GM23248 (cell line): ENCODE results near the gene MAPKBP1. TPM values are rescaled to one million over a fixed set of nuclear protein-coding genes. Genes with fewer than 3 reads are reported as not detected.

Source experiments
- DNase-seq: peaks from one replicate; pipeline ENCODE4 v3.0.0-alpha.2; 2015
- H2AFZ ChIP-seq: fragments of 200-600 bp; sonication (generic); 2 replicates; pipeline ENCODE4 v1.6.1; 2016; ENCODE audit warnings: antibody characterized with exemption
- H3F3A ChIP-seq: fragments of 200-600 bp; sonication (generic); 2 replicates; pipeline ENCODE4 v1.6.1; 2016; ENCODE audit warnings: mild to moderate bottlenecking, antibody characterized with exemption, mixed run types; ENCODE audit not compliant: insufficient read depth
- H3K27ac ChIP-seq: fragments of 200-600 bp; sonication (generic); 2 replicates; pipeline ENCODE4 v1.5.1; 2016; ENCODE audit warnings: mild to moderate bottlenecking
- H3K27me3 ChIP-seq: fragments of 200-600 bp; sonication (generic); replicated peaks from 2 replicates; pipeline ENCODE4 v1.6.1; 2016; ENCODE audit warnings: mild to moderate bottlenecking; ENCODE audit not compliant: insufficient read depth
- H3K36me3 ChIP-seq: fragments of 200-600 bp; sonication (generic); 2 replicates; pipeline ENCODE4 v1.6.1; 2016; ENCODE audit warnings: low read depth, mild to moderate bottlenecking
- H3K4me1 ChIP-seq: fragments of 200-600 bp; sonication (generic); 2 replicates; pipeline ENCODE4 v1.6.1; 2016; ENCODE audit warnings: mild to moderate bottlenecking; ENCODE audit not compliant: insufficient read depth
- H3K4me2 ChIP-seq: fragments of 200-600 bp; sonication (generic); one replicate; pipeline ENCODE4 v1.6.1; 2016; ENCODE audit warnings: mild to moderate bottlenecking; ENCODE audit not compliant: unreplicated experiment
- H3K4me3 ChIP-seq: fragments of 200-600 bp; sonication (generic); 2 replicates; pipeline ENCODE4 v1.5.1; 2016; ENCODE audit warnings: mild to moderate bottlenecking
- H3K79me2 ChIP-seq: fragments of 200-600 bp; sonication (generic); 2 replicates; pipeline ENCODE4 v1.6.1; 2016; ENCODE audit warnings: mild to moderate bottlenecking; ENCODE audit not compliant: insufficient read depth
- H3K9ac ChIP-seq: fragments of 200-600 bp; sonication (generic); 2 replicates; pipeline ENCODE4 v1.6.1; 2016; ENCODE audit warnings: mild to moderate bottlenecking
- H3K9me2 ChIP-seq: fragments of 200-600 bp; sonication (generic); 2 replicates; pipeline ENCODE4 v1.6.1; 2016; ENCODE audit warnings: mixed run types, mild to moderate bottlenecking, moderate library complexity; ENCODE audit not compliant: insufficient read depth
- H3K9me3 ChIP-seq: fragments of 200-600 bp; sonication (generic); one replicate; pipeline ENCODE4 v1.6.1; 2017; ENCODE audit warnings: low read depth
- H4K20me1 ChIP-seq: fragments of 200-600 bp; sonication (generic); 2 replicates; pipeline ENCODE4 v1.6.0; 2016; ENCODE audit not compliant: insufficient read depth
- EZH2 ChIP-seq: fragments of 200-600 bp; sonication (generic); IDR thresholded peaks from 2 replicates; pipeline ENCODE4 v1.6.1; 2018; ENCODE audit warnings: antibody characterized with exemption, mild to moderate bottlenecking; ENCODE audit not compliant: insufficient read depth, poor library complexity, severe bottlenecking
- EZH2phosphoT487 ChIP-seq: fragments of 200-600 bp; sonication (generic); IDR thresholded peaks from 2 replicates; pipeline ENCODE4 v1.6.1; 2018; ENCODE audit warnings: antibody characterized with exemption, moderate library complexity, mild to moderate bottlenecking, low read depth; ENCODE audit not compliant: insufficient read depth
- WGBS, 2 experiments: methylation state at CpG; one replicate each; pipeline ENCODE4 v1.1.6; 2015 to 2017; ENCODE audit warnings: low lambda C conversion rate in 2 of 2, low coverage in 1 of 2; ENCODE audit errors: missing lambda C conversion rate in 2 of 2; 5-methylcytosine and 5-hydroxymethylcytosine counted together
- in situ Hi-C: fragments of 300-500 bp; cut with MboI; formaldehyde crosslinking; loops from 2 replicates; pipeline ENCODE4 v1.15.0; 2020
- polyA plus RNA-seq: library from polyadenylated mRNA; unstranded; fragments of >200 nt; fragmentation: Nextera tagmentation; extraction: Ambion mirVana; gene quantifications from 2 replicates; pipeline ENCODE4 v1.2.1, GENCODE V29; 2016
- total RNA-seq: library from RNA; depleted of rRNA; stranded (reverse); fragments of >200 nt; shearing (Covaris generic); gene quantifications from 2 replicates; pipeline ENCODE4 v1.2.3, GENCODE V29; 2014

Gene MAPKBP1
- total and polyA plus RNA-seq, 2 experiments from 2014 or later, result 5.2 to 8.5 TPM

GRCh38 chr15:41795996-41796856 is 21.9 kb downstream of the MAPKBP1 start:
- peaks cover 78% of the 10 kb centered on the region for H3K79me2 ChIP-seq
- in situ Hi-C loops, result no loop called here

GRCh38 chr15:41797201-41797944 is 23.1 kb downstream of the MAPKBP1 start:
- no peak for TF ChIP-seq EZH2phosphoT487
- no peak for TF ChIP-seq EZH2
- H3K9ac ChIP-seq, result peak overlapping the region; percentile 54

More at GRCh38 chr15:41795996-41796856, 21.9 kb downstream of the MAPKBP1 start:
- Histone ChIP-seq H3K9me2 (no peaks in the 10 kb centered on the region), H4K20me1 (no peaks in the 10 kb centered on the region), H3K4me1 (peaks cover 54% of the 10 kb centered on the region), H3K4me3 (peak overlapping the region; percentile 46), H3F3A (peaks cover 49% of the 10 kb centered on the region), H2AFZ (peak overlapping the region; percentile 64), H3K27ac (peak overlapping the region; percentile 62), H3K36me3 (no peaks in the 10 kb centered on the region), H3K9me3 (no peaks in the 10 kb centered on the region), H3K4me2 (peak overlapping the region; percentile 75), H3K27me3 (no peaks in the 10 kb centered on the region), H3K9ac (peak overlapping the region; percentile 54)
- peak; percentile 76 for DNase-seq
- TF ChIP-seq EZH2 (no peak), EZH2phosphoT487 (no peak)
- 10% methylated on average over 10 of the region's 10 CpGs for WGBS, 2 experiments

GRCh38 chr15:41798607-41799487 is 24.6 kb downstream of the MAPKBP1 start:
- 73 to 77% methylated on average over 9 of the region's 9 CpGs for WGBS, 2 experiments
- H3K27ac ChIP-seq, result peak overlapping the region; percentile 29; the same call in 1 of the 2 replicates
- no peak for TF ChIP-seq EZH2
- no peak for TF ChIP-seq EZH2phosphoT487
- peaks cover 43% of the 10 kb centered on the region for H3F3A ChIP-seq
- no peak overlapping the region for H3K4me3 ChIP-seq
- no peak overlapping the region for H3K9ac ChIP-seq
- H3K9me2 ChIP-seq, result no peaks in the 10 kb centered on the region
- peaks cover 50% of the 10 kb centered on the region for H3K4me1 ChIP-seq
- in situ Hi-C loops, result no loop called here
- H4K20me1 ChIP-seq, result no peaks in the 10 kb centered on the region
- H3K27me3 ChIP-seq, result no peaks in the 10 kb centered on the region
- H3K4me2 ChIP-seq, result no peak overlapping the region
- H2AFZ ChIP-seq, result no peak overlapping the region
- H3K36me3 ChIP-seq, result no peaks in the 10 kb centered on the region
- H3K79me2 ChIP-seq, result peaks cover 61% of the 10 kb centered on the region
- no peaks in the 10 kb centered on the region for H3K9me3 ChIP-seq
- peak; percentile 36 for DNase-seq

More at GRCh38 chr15:41797201-41797944, 23.1 kb downstream of the MAPKBP1 start:
- no peaks in the 10 kb centered on the region for H3K36me3 ChIP-seq
- H3K4me2 ChIP-seq, result peak overlapping the region; percentile 75
- no peaks in the 10 kb centered on the region for H3K9me2 ChIP-seq
- no peaks in the 10 kb centered on the region for H3K27me3 ChIP-seq
- 84 to 93% methylated on average over 8 of the region's 8 CpGs for WGBS, 2 experiments
- H3K27ac ChIP-seq, result peak overlapping the region; percentile 62
- H2AFZ ChIP-seq, result no peak overlapping the region
- in situ Hi-C loops, result no loop called here
- no peak overlapping the region for H3K4me3 ChIP-seq
- no peak for DNase-seq
- H3F3A ChIP-seq, result peaks cover 39% of the 10 kb centered on the region
- H3K4me1 ChIP-seq, result peaks cover 50% of the 10 kb centered on the region
- H3K79me2 ChIP-seq, result peaks cover 66% of the 10 kb centered on the region
- no peaks in the 10 kb centered on the region for H4K20me1 ChIP-seq
- no peaks in the 10 kb centered on the region for H3K9me3 ChIP-seq

- no peak overlapping the region for H3K4me3 ChIP-seq
- peak overlapping the region; percentile 29; the same call in 1 of the 2 replicates for H3K27ac ChIP-seq
- H3K27me3 ChIP-seq, result no peaks in the 10 kb centered on the region
- peaks cover 44% of the 10 kb centered on the region for H3K4me1 ChIP-seq
- peaks cover 39% of the 10 kb centered on the region for H3F3A ChIP-seq
- in situ Hi-C loops, result no loop called here
- DNase-seq, result no peak
- no peaks in the 10 kb centered on the region for H3K9me2 ChIP-seq
- no peak overlapping the region for H3K4me2 ChIP-seq
- peaks cover 63% of the 10 kb centered on the region for H3K79me2 ChIP-seq
- 90 to 93% methylated on average over 5 of the region's 5 CpGs for WGBS, 2 experiments
- H4K20me1 ChIP-seq, result no peaks in the 10 kb centered on the region
- no peak overlapping the region for H3K9ac ChIP-seq
- TF ChIP-seq EZH2phosphoT487 (no peak), EZH2 (no peak)
- H2AFZ ChIP-seq, result no peak overlapping the region
- H3K36me3 ChIP-seq, result no peaks in the 10 kb centered on the region
- H3K9me3 ChIP-seq, result no peaks in the 10 kb centered on the region
Observed at GRCh38 chr15:41799488-41799805, 25.2 kb downstream of the MAPKBP1 start.
